Stimulated activated CD8-positive, alpha-beta memory T cell treated with anti-CD3 and anti-CD28 coated beads, Interleukin-7, amount 100 ng/mL, for 4 hours (primary cell): Measurements from ENCODE around the gene EYS.
"Not testable (repeated sequence)": the region's sequence is repeated elsewhere in the genome, so short reads cannot be mapped to it uniquely, and the experiment has no call there.

Source experiments
- DNase-seq, 2 donors: peaks; one replicate each; pipeline ENCODE4 v3.0.0-alpha.2; 2020; ENCODE audit warnings: low read depth in 2 of 2

The EYS gene

GRCh38 chr6:64476935-64477334 lies 1230.1 kb downstream of the EYS start:
- DNase-seq: no peak

DNA sequence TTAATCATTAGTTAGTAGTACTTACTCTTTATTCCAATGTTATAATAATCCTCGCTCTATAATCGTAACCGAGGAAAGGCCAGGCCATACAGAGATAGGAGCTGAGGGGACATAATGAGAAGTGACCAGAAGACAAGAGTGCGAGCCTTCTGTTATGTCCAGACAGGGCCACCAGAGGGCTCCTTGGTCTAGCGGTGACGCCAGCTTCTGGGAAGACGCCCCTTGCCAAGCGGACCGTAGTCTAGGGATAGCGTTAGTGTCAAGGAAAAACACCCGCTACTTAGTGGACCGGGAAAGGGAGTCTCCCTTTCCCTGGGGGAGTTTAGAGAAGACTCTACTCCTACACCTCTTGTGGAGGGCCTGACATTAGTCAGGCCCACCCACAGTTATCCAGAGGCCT lies 1237.6 kb downstream of the EYS start:
- DNase-seq: not testable (repeated sequence)

- no peak for DNase-seq
Measured at GRCh38 chr6:64467656-64468055, 1239.4 kb downstream of the EYS start.

DNA sequence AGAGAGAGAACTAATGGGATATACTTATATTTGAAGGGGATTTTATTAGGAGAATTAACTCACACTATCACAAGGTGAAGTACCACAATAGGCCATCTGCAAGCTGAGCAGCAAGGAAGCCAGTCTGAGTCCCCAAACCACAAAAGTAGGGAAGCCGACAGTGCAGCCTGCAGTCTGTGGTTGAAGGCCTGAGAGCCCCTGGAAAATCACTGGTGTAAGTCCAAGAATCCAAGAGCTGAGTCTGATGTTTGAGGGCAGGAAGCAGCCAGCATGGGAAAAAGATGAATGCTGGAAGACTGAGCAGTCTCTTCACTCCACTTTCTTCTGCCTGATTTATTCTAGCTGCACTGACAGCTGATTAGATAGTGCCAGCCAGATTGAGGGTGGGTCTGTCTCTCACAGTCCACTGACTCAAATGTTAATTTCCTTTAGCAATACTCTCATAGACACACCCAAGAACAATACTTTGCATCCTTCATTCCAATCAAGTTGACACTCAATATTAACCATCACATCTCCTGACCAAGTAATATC lies 1247.5 kb downstream of the EYS start:
- DNase-seq: no peak

DNA sequence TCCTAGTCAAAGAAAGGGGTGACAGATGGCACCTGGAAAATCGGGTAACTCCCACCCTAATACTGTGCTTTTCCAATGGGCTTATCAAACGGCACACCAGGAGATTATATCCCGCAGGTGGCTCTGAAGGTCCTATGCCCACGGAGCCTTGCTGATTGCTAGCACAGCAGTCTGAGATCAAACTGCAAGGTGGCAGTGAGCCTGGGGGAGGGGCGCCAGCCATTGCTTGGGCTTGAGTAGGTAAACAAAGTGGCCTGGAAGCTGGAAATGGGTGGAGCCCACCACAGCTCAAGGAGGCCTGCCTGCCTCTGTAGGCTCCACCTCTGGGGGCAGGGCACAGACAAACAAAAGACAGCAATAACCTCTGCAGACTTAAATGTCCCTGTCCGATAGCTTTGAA lies 1258.9 kb downstream of the EYS start:
- not testable (repeated sequence) for DNase-seq

GRCh38 chr6:64445038-64445437 lies 1262.0 kb downstream of the EYS start:
- DNase-seq: no peak

- DNase-seq: no peak
Measured at GRCh38 chr6:64439274-64439673, 1267.8 kb downstream of the EYS start.

DNA sequence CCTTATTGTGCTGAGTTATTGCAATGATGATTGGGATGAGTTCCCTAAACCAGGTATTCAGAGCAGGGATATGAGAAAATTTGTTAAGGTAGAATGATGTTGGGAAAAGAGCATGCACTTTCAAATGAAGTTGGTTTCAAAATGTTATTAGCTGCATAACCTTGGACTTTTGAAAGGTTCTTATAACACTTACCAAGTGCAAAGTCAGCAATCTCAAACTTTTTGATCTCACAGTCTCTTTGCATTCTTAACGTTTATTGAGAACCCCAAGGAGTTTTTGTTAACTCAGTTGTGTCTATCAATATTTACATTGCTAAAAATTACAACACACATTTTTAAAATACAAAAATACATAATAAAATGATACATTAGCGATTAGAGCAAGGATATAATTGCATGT lies 1269.0 kb downstream of the EYS start:
- no peak for DNase-seq

- no peak for DNase-seq
Measured at GRCh38 chr6:64429926-64430325, 1277.1 kb downstream of the EYS start.

DNA sequence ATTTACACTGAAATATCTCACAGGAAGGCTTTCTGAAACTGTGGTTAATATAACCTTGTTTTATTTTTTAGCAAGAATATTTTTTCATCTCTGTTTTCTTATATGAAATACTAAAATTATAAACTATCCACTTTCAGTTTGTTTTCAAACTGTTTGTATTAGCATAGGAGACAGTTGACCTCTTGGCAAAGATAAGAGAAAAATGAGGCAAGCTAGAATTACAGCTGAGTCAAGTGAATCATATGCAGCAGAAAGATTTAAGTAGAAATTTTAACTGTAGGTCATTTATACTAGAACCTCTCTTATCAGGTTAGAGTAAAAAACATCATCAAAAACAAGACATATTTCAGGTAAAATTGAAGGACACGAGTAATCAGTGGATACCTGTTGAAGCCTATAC lies 1278.8 kb downstream of the EYS start:
- DNase-seq: no peak

DNA sequence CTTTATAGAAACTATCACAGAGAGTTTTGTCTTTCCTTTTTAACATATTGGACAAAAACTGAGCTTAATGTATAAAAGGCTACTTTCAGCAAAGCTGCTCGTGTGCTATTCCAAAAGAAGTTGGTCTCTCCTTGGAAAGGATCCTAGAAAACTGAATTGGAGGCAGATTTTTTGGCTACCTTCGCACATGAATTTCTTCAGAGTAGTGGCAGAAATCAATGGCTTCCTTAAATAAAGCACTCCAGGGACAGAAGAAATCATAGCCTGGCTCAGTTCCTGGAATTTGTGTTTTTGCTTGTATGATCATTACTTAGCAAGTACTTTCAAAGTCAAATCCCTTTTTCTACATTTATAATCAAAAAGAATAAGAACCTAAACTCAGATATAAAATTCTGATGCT lies 1291.1 kb downstream of the EYS start:
- no peak for DNase-seq

DNA sequence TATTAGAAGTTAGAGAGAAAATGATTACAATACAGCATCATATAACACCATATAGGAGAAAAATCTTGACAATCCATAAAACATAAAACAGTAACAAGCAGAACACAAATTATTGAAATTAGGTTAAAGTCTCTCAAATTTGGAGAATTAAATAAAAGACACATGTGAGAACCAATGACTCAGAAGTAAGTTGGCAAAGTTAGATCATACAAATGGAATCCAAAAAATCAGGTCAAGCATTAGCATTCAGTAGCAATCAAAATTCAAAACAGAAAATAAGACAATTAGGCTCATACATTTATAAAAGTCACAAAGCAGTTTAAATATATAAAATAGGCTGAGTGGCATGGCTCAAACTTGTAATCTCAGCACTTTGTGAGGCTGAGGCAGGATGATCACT lies 1295.8 kb downstream of the EYS start:
- no peak for DNase-seq

GRCh38 chr6:64409948-64410347 lies 1297.1 kb downstream of the EYS start:
- no peak for DNase-seq

DNA sequence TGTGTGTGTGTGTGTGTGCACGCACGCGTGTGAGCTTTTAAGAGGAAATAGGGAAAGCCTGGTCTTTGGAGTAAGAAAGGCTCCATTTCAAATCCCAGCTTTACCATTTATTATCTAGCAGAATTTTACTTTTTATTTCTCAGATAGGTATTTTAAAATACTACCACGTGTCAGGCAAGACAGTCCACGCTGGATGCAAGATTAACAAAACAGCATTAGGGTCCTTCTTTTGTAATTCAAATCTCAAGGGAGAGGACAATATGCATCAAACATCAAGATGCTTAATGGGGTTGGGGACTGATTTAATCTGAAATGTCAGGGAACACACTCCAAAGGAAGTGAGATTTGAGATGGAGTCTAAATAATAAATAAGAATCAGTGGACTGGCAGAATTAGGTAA lies 1302.6 kb downstream of the EYS start:
- no peak for DNase-seq

- no peak for DNase-seq
Measured at GRCh38 chr6:64383277-64383676, 1323.7 kb downstream of the EYS start.

DNA sequence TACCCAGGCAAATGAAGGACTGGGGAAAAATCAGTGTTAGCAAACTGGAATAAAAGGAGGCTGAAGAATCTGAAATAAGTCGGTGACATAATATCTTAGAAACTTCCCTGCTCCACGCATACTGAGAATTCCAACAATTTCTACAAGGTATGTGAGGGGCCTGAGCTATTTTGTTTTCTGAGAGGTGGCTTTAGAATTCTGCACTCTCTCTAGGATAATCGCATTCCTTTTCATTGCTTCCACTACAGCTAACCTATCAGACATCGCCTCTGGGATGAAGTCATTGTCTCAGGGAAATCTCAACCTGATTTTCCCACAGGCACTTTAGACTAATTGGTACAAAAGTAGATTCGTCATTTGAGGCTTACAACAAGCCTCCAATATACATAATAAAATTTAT lies 1330.6 kb downstream of the EYS start:
- DNase-seq: no peak

DNA sequence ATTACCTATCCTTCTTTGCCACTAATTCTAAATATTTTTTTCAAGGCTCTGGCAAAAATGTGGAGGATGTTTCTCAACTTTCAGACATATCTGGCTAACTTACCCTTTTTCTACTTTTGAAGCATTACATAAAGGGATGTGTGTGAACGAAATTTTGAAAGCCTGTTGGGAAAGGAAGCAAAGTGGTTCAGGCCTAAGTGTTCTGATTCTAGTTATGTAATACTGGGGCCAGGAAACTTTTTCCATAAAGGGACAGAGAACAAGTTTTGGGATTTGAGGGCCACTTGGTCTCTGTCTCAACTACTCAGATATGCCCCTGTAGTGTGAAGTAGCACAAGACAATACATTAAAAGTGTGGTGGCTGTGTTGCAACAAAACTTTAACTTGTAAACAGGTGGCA lies 1349.6 kb downstream of the EYS start:
- DNase-seq: no peak

DNA sequence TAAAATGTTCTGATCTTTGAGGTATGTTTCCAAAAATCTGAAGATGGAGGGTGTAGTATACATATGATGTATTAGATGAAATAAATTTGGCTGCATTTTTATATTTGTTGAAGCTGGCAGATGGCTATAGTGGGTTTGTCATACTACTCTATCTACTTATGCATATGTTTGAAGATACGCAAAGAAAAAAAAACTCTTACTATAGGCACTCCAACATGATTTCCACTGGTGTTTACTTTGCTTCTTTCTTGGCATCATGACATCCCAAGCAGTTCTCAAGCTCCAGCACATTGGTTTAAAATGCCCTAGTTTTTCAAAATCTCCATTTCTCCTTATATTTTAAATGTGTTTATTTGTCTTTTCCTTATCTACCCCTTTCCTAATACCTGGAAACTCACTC lies 1359.6 kb downstream of the EYS start:
- no peak for DNase-seq

DNA sequence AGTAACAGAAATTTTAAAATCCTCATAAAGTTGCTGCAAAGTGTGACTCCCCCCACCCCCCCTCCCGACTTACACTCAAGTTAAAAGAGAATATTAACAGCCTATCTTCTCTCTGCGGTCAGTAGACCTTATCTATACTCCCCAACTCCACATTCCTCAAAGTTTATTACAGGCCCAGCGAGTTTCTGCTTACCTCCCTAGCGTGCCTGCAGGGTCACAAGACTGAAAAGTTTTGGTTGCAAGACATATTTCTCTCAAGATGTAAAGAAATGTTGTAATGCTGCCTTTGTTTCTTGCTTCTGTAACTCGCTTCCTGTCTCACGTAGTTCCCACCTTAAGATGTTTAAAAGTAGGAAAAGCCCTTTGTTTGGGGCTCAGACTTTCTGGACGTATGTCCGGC lies 1371.8 kb downstream of the EYS start:
- DNase-seq: no peak

GRCh38 chr6:64334636-64335035 lies 1372.4 kb downstream of the EYS start:
- DNase-seq: no peak

- no peak for DNase-seq
Measured at GRCh38 chr6:64330694-64331307, 1376.2 kb downstream of the EYS start.

DNA sequence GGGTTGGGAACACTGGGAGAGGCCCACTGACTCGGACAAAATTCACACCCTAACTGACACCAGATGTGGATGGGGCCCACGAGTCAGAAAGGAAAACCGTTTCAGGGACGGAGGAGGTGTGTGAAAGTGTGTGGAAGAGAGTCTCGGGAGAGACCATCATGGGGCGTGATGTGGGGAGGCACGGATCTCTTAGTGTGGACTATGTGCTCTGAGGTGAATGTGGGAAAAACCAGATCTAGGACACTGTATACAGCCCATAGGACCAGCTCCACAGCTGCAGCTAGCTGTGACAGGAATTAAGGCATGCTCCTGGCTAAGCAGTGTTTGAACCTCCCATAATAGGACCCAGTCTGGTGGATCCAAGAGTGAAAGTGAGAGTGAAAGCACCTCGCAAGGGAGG lies 1380.1 kb downstream of the EYS start:
- no peak for DNase-seq

DNA sequence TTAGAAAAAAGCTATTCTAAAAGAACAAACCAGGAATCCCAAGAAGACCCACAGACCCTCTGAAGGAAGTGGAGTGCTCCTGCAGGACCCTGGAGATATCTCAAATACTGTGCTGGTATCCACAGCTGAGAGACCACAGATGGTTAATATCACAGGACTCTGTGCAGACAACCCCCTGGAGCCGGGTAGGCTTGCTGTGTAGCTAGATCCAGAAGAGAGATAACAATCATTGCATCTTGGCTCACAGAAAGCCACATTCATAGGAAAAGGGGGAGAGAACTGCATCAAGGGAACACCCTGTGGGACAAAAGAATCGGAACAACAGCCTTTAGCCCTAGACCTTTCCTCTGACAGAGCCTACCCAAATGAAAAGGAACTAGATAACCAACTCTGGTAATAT lies 1381.9 kb downstream of the EYS start:
- no peak for DNase-seq

GRCh38 chr6:64310214-64310613 lies 1396.8 kb downstream of the EYS start:
- DNase-seq: no peak
